ENCODE measurements around the gene POTEF.
"Not testable (repeated sequence)": the region's sequence is repeated elsewhere in the genome, so short reads cannot be mapped to it uniquely, and the experiment has no call there.

The POTEF gene

DNA sequence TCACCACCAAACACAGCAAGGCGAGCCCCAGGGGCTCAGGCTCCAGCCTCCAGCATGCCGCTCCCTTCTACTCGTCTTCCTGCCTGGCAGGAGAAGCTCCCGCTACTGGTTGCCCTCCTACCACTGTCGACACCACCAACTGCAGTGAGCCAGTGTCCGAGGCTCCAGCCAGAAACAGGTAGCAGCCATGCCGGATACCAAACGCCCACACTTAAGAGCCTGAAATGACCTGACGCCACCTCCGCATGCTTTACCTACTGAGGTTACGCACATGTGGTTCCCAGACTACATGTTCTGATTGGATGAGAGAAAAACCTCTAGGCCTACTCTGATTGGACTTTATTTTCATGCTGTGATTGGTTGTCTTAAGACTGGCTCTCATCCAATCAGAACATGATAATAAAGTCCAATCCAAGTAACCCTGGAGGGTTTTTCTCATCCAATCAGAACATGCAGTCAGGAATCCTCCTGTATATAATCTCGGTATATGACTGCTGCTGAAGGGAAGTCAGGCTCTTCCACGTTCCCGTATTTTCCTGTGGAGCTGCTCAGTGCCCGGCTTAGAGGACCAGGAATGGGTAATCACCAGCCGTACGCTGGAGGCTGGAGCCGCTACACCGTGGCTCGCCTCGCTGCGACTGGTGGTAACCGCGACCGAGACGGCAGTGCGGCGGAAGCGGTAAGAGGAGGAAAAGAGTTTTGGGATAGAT is at the start of gene POTEF:
POTEF (minus strand) TSS at position 103 of the 710 bp plus-strand sequence. CDS start 8,707 bp downstream, outside the sequence.
- in situ Hi-C loops (cut with HindIII; ENCODE audit: low sequenced_read_pairs) = not testable (repeated sequence)

DNA sequence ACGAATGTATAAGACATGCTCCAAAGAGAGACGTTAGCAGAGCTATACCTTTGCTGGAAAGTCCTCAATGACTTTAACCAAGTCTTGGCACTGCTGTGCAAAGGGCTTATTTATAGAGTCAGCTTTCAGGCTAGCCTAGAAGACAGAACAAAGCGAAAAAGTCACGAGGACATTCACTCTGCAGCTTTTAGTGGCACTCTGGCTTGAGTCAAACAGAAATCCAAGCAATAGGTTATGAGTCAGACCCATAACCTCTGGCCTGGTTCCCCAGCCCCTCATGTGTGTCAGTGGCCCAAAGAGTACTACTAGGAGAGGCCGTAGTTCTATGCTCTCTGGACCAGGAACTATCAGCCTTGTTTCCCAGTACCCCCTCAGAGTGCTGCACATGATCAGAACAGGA is 45.8 kb upstream of the POTEF start:
- in situ Hi-C loops (cut with HindIII; ENCODE audit: low sequenced_read_pairs) = not testable (repeated sequence)

DNA sequence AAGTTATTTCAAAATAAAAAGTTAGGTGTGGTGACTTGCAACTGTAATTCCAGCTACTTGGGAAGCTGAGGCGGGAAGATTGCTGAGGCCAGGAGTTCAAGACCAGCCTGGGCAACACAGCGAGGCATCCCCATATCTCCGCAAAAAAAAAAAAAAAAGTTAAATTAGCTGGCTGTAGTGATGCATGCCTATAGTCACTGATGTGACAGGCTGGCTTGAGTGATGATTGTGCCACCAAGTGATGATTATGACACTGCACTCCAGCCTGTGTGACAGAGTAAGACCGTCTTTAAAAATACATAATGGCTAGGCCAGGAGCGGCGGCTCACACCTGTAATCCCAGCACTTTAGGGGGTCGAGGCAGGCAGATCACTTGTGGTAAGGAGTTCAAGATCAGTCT is 40.9 kb upstream of the POTEF start:
- in situ Hi-C loops (cut with HindIII; ENCODE audit: low sequenced_read_pairs) = no loop called here

DNA sequence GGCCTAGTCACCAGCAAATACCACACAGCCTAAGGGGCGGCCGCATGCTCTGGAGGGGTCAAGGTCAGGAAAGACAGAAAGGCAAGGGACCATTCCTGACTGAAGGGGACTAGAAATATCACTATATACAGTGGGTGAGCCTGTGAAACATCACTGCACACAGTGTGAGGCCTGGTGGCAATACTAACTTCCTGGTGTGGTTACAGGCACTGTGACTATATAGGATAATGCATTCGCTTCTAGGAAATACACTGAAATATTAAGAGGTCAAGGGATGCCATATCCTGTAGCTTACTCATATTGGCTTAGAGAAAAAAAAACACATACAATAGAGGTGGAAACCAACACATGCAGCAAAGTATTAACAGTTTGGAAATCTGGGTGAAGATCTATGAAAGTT is 40.1 kb upstream of the POTEF start:
- in situ Hi-C loops (cut with HindIII; ENCODE audit: low sequenced_read_pairs) = not testable (repeated sequence)

DNA sequence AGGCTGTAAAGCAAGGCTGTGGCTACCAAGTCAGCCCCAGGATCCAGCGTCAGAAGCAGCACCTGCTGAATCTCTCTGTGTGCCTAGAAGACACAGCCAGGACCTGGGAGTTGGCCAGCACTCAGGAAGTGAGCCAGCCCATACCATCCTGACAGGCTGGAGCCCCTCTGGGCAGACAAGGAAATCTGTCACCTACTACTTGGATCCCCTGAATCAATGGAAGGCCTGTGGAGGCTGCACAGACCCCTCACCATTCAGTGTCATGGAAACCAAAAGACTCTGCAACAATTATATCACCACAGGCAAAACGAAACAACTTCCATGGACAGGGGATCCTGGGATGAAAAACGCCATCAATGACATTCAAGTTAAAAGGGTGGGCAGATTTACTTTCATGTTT is 37.6 kb upstream of the POTEF start:
- in situ Hi-C loops (cut with HindIII; ENCODE audit: low sequenced_read_pairs) = not testable (repeated sequence)

DNA sequence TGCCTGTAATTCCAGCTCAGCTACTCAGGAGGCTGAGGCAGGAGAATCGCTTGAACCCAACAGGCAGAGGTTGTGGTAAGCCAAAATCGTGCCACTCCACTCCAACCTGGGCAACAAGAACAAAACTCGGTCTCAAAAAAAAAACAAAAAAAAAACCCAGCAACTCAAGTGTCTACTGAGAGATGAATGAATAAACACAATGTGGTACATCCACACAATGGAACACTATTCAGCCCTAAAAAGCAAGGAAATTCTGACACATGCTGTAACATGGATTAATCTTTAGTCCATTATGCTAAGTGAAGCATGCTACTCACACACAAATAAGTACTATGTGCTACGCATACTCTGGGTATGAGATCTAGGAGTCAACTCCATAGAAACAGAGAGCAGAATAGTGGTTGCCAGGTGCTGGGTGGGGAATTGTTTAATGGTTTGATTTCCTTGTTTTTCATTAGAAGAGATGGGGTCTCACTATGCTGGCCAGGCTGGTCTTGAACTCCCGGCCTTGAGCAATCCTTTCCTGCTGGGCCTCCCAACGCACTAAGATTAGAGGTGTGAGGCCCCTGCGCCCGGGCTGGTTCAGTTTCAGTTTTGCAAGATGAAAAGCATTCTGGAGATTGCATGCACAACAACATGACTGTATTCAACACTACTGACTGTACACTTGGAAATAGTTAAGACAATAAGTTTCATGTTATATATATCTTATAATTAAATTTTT is 36.4 kb upstream of the POTEF start:
- in situ Hi-C loops (cut with HindIII; ENCODE audit: low sequenced_read_pairs) = no loop called here

DNA sequence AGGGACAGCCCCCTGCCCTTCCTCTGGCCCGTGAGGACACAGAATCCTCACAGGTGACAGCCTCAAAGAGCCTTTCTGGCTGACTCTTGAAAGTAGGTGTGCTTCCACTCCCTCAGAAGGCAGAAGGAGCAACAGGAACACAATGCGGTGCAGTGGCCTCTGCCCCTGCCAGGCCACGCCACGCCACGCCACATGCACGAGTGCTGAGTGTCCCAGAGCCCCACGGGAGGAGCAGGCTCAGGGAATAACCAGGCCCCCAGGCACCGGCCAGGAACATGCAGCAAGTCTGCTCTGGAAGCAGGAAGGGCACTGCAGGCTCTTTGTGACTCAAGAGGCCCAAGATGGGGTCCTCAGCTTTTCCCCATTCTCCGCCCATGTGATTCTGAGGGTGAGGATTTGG is 33.9 kb upstream of the POTEF start:
- in situ Hi-C loops (cut with HindIII; ENCODE audit: low sequenced_read_pairs) = no loop called here

DNA sequence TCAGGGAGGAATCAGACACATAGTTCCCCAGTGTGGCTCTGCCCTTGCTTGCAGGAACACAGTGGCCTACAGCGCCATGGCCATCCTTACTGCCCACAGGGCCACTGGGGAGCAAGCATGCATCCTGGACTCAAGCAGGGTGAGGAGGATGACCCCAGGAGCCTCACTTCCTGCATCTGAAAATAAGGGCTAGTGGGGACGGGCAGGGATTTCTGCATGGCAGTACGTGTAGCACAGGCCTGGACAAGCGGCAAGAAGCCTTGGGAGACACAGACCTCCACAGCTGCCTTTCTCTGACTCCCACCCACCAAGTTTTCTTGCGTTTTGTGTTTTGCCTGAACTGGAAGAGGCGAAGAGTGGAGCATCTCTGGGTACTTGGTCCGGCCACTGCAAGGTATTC is 33.5 kb upstream of the POTEF start:
- in situ Hi-C loops (cut with HindIII; ENCODE audit: low sequenced_read_pairs) = not testable (repeated sequence)

DNA sequence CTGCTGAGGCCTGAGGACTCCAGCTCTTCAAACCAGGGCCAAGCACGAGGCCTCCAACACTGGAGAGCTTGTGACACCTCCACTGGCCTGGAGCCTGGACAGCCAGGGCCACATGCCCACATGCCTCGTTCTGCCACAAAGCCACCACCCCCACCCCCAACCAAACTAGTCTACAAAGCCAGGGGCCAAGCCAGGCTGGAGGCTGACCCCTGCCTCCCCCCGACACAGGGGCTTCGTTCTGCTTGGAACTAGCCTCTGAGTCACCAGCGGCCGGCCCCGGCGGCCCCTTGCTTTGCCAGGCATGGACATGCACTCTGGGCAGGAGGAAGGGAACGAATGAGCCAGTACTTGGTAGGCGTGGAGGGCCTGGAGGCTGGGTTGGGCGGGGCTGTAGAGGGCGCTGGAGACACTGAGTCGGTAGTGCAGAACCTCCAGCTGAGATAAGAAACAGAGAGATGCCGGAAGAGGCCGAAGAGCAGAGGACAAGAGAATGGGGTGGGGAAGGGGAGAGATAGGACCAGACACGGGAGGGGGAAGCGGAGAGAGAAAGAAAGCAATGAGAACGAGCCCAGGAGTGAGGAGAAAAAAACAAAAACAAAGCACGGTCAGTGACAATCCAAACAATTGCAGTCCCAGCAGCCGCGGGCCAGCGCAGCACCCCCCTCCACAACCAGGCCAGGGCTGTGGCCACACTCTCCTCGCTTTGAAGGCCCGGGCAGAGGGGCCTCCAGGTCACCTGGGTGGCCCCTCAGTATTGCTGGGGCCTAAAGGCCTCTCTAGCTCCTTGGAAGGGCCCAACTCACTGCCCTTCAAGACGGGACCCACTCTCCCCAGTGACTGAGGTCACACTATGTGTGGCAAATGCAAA is 32.0 kb upstream of the POTEF start:
- in situ Hi-C loops (cut with HindIII; ENCODE audit: low sequenced_read_pairs) = not testable (repeated sequence)

DNA sequence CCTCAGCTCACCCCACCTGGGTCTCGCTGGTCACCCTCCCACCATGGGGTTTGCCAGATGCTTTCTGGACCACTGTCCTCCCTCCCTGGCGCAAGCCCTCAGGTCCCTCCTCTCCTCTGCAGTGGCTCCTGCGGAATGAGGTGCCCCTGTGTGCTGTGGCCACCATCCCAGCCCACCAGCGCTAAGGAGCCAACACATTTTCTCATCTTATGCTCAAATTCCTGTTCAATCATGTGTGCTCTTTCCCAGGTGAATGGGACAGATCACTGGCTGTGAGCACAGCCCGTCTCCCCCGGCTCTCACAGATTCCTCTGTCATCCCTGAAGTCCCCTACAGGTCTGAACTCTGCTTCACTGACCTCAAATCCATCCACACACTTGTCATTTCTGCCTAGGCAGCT is 31.1 kb upstream of the POTEF start:
- in situ Hi-C loops (cut with HindIII; ENCODE audit: low sequenced_read_pairs) = no loop called here

DNA sequence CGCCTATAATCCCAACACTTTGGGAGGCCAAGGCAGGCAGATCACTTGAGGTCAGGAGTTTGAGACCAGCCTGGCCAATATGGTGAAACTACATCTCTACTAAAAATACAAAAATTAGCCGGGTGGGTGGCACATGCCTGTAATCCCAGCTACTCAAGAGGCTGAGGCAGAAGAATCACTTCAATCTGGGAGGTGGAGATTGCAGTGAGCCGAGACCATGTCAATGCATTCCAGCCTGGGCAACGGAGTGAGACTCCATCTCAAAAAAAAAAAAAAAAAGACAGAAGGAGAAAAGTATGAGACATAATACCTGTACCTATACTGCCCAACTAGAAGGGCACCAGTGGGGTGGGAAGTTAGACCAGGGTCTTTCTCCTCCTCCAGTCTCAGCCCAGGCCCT is 30.4 kb upstream of the POTEF start:
- in situ Hi-C loops (cut with HindIII; ENCODE audit: low sequenced_read_pairs) = not testable (repeated sequence)

DNA sequence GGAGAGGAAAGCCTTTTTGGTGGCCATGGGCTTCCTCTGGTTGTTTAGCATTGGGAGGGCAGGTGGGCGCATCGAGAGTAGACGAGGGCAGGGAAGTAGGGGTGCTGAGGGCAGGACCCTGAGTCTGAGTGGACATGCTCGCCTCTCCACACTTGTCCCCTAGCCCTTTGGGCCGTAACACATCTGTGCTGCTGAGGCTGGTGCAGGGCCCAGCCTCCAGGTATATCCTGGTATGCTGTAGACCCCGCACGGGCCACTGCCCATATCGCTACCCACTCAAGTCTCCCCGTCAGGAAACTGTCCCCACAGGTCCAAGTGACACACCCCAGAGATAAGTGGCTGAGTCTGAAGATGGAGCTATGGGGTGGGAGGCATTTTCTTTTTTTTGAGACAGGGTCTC is 29.6 kb upstream of the POTEF start:
- in situ Hi-C loops (cut with HindIII; ENCODE audit: low sequenced_read_pairs) = no loop called here

DNA sequence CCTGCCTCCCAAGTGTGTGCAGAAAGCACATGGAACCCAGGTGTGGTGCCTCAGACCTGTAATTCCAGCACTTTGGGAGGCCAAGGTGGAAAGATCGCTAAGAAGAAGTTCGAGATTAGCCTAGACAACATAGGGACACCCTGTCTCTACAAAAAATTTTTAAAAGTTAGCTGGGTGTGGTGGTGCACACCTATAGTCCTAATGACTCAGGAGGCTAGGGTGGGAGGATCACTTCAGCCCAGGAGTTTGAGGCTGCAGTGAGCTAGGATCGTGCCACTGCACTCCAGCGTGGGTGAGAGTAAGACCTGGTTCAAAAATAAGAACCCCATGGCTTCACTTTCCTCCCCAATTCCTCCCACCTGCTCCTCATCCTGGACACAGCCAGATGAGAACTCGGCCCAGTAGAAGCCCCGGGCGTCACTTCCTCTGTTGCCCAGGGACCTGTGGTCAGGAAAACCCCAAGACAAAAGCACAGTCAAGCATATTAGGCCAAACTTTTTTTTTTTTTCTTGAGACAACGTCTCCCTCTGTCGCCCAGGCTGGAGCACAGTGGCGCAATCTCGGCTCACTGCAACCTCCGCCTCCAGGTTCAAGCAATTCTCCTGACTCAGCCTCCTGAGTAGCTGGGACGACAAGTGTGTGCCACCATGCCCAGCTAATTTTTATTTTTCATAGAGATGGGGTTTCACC is 28.9 kb upstream of the POTEF start:
- in situ Hi-C loops (cut with HindIII; ENCODE audit: low sequenced_read_pairs) = not testable (repeated sequence)

DNA sequence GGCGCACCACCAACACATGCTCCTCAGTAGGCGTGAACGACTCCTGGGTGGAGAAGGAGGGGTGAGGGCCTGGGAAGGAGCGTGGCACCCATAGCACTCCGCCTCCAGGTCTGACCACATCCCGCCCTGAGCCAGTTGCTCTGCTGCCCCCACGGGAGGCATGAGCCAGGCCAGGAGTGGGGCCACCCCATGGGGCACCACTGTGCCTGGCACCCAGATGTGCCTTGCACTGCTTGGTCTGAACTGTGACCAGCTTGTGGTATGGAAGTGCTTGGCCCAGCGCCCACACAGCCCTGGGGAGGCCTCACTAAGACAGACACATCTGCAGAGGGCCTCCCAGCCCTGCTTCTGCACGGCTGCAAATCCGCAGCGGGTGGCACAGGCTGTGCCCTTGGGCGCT is 28.3 kb upstream of the POTEF start:
- in situ Hi-C loops (cut with HindIII; ENCODE audit: low sequenced_read_pairs) = not testable (repeated sequence)

DNA sequence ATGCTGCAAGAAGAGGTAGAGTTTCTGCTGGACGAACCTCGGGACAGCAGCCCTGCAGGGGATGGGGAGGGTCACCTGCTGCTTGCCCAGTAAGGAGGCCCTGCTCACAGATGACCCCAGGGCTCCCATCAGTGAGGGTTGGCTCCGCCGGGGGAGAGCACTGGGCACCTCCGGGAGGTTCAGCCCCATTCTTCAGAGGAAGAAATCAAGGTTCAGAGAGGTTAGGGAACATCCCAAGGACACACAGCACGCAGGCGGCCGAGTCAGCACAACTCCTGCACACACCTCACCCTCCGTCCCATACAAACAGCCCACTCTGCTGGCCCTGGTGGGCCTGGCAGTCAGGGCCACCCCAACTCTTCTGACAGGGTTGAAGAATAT is 27.6 kb upstream of the POTEF start:
- in situ Hi-C loops (cut with HindIII; ENCODE audit: low sequenced_read_pairs) = no loop called here

DNA sequence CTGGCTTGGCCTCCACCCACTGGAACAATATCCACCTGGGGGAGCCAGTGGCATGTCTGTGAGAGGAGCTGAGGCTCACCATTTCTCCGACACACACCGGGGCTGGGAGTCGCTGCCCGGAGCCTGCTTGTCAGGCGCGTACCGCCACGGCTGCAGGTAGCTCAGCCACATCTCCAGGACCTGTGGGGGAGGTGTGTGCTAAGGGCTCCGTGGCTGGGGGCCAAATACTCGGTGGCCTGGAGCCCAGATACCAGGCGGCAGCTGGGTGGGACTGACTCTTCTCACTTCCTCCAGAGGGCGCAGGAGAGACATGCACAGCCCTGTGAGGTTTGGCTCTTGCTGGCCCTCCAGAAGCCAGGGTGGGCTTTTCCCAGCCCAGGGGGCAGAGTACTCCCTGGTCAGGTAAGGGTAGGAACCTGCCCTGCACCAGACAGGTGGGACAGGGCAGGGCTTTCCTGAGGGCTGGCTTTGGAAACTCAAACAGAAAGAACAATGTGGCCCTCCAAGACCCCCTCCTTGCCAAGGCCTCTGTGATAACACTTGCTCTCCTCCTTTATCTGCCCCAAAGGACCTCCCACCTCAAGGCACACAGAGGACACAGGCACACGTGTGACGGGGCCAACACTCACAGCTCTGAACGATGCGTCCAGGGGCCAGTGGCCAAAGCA is 27.1 kb upstream of the POTEF start:
- in situ Hi-C loops (cut with HindIII; ENCODE audit: low sequenced_read_pairs) = not testable (repeated sequence)

DNA sequence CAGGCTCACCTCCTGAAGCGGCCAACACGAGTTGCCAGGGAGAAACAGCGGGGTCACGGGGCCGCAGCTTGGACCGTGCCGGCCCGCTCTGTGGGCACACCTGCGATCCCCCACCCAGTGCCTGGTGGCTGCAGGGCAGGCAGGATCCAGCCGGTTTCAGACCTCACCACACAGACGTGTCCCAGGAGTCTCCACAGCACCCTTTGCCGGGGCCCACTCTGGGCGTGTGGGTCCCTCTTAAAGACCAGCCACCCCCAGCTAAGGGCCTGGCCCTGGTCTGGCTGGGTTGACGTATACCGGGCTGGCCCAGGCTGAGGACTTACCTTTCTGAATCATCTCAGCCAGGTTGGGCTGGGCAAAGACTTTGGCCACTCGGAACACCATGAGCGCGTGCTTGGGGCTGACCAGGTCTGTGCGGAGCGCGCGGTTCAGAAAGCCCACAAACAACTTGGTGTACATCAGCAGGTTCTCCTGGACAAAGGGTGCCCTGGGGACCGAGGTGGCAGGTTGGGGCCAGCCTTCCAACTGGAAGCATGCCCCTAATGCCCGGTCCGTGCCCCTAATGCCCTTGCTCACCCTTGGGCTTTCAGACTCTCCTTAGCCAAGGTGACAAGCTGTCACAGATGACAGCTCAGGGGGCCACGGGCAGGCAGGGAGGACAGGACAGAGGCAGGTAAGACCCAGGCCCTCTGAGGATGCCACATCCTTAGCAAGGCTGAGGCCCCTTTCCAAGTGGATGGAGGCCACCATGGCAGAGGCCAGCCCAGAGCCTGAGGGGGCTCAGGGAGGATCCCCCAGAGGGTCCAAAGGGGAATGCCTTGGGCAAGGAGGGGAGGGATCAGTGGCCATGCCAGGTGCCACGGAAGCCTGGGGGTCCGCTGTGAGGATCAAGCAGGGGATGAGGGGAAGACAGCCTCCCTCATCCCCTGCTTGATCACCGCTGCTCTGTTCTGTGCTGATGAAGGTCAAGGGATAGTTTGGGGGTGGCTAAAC is 26.0 kb upstream of the POTEF start:
- in situ Hi-C loops (cut with HindIII; ENCODE audit: low sequenced_read_pairs) = no loop called here

DNA sequence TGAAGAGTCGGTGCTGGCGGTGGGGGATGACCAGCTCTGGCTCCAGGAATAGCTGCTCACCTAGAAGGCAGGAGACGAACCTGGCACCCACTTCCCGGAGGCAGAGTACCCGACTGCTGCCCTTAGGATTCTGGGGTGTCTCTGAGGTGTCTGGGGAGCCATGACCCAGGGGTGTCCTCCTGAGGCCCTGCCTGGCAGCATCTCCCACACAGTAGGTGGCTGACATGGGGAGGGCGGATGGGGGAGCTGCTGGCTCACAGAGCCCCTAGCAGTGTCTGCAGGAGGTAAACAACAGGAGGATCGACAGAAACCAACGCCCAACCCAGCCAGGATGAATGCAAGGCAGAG is 25.4 kb upstream of the POTEF start:
- in situ Hi-C loops (cut with HindIII; ENCODE audit: low sequenced_read_pairs) = not testable (repeated sequence)

DNA sequence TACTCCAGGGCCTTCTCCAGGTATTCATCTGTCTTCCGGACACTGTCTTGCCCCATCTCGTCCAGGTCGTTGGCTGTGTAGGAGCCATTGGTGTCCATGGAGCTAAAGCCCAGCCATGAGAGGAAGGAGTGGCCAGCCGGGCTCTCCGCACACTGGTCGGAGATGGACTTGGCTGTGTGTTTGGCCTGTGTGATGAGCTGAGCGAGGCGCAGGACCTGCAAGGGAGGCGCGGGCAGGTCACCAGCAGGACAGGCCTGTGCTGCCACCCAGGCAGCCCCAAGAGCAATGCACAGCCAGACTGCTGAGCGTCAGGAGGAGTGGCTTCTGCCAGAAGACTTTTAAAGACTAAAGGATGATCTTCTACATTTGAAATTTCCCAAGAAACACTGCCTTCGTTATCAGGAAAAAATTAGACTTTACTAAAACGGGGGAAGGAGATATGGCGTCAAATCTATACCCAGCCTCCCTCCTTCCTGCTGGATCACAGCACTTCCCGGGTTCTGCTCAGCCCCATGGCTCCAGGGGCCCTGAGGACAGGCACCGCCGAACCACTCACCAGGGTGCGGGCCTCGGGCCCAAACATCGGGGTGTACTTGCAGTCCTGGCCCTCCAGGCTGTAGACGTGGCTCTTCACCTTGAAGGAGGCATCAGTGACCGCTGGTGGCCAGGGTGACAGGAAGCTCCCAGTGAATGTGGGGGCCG is 24.9 kb upstream of the POTEF start:
- in situ Hi-C loops (cut with HindIII; ENCODE audit: low sequenced_read_pairs) = not testable (repeated sequence)
